NK-92 (cell line): ENCODE data around the gene KNL1.
"Not testable (repeated sequence)": the region's sequence is repeated elsewhere in the genome, so short reads cannot be mapped to it uniquely, and the experiment has no call there.

ENCODE experiments used
- DNase-seq: peaks from one replicate; lab custom pipeline; 2025; ENCODE audit not compliant: unreplicated experiment; lab: John Stamatoyannopoulos, UW

KNL1 gene, protein sequence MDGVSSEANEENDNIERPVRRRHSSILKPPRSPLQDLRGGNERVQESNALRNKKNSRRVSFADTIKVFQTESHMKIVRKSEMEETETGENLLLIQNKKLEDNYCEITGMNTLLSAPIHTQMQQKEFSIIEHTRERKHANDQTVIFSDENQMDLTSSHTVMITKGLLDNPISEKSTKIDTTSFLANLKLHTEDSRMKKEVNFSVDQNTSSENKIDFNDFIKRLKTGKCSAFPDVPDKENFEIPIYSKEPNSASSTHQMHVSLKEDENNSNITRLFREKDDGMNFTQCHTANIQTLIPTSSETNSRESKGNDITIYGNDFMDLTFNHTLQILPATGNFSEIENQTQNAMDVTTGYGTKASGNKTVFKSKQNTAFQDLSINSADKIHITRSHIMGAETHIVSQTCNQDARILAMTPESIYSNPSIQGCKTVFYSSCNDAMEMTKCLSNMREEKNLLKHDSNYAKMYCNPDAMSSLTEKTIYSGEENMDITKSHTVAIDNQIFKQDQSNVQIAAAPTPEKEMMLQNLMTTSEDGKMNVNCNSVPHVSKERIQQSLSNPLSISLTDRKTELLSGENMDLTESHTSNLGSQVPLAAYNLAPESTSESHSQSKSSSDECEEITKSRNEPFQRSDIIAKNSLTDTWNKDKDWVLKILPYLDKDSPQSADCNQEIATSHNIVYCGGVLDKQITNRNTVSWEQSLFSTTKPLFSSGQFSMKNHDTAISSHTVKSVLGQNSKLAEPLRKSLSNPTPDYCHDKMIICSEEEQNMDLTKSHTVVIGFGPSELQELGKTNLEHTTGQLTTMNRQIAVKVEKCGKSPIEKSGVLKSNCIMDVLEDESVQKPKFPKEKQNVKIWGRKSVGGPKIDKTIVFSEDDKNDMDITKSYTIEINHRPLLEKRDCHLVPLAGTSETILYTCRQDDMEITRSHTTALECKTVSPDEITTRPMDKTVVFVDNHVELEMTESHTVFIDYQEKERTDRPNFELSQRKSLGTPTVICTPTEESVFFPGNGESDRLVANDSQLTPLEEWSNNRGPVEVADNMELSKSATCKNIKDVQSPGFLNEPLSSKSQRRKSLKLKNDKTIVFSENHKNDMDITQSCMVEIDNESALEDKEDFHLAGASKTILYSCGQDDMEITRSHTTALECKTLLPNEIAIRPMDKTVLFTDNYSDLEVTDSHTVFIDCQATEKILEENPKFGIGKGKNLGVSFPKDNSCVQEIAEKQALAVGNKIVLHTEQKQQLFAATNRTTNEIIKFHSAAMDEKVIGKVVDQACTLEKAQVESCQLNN (N-terminal part only)

GRCh38 chr15:40593588-40594428 is at the start of gene KNL1:
Gene KNL1 (plus strand): TSS chr15:40594249. CDS start chr15:40602932, 8,683 bp downstream.
- peak; percentile 41 for DNase-seq

DNA sequence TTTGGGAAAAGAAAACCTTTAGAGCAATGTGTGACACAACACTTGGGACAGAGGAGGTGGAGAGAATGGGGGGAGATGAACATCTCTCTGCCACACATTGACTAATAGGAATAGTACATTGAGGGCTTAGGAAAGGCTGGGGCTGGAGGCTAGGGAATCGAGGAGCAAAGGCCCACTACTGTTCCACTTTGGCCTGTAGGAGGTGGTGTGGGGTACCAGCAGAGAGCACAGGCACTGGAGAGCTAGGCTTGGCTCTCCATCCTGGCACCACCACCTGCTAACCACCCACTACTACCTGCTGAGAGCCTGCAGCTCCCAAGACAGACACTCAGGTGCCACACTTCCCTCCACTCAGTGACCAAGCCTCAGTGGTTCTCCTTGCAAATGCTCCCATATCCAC is 48.6 kb upstream of the KNL1 start:
- DNase-seq = no peak

- DNase-seq = no peak
These were observed 45.4 kb upstream of the KNL1 start for GRCh38 chr15:40548610-40549009.

DNA sequence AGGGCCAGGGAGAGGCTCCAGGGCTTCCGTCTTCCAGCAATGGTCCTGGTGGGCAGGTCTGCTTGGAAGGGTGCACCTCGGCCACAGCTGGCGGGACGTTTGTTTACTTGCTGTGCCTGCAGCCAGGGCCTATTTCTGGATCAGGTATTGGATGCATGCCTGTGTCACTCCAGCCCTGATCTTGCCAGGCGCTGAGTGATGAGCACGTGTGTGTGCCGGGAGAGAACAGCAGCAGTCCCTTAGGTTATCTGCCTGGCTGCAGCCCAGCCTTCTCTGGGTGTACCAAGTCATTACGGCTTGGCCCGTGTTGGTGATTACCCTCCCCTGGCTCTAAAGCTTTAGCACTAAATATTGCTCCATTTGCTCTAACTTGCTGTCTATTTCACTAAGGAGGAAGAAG is 44.2 kb upstream of the KNL1 start:
- no peak for DNase-seq

DNA sequence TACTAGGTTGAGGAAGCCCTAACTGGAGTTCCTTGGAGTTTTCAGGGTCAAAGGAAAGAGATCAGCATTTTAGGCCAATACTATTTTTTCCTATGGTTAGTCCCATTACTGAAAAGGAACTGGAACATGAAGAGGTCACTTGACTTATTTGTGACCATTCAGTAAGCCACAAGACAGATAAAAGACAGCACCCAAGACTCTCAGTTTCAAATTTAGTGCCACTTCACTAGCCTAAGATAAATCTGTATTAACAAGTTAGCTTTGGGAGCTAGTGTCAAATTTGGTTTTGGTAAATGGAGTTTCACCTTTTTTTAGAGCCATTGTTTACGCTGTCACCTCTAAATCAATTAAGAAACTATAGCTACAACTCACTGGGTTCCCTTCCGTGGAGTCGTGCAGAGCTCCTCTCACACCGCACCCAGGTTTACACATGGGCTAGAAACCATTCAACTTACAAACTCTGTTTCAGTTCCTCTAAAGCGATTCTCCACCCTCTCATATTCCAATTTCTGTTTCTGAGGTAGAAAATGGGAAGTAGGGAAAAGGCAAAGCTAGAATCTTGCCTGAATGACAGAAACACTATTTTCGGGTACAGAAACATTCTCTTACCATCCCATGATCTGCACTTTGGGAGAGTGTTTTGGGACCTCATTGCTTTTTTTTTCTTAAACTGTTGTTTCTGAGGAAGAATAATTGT is 43.6 kb upstream of the KNL1 start:
- no peak for DNase-seq

DNA sequence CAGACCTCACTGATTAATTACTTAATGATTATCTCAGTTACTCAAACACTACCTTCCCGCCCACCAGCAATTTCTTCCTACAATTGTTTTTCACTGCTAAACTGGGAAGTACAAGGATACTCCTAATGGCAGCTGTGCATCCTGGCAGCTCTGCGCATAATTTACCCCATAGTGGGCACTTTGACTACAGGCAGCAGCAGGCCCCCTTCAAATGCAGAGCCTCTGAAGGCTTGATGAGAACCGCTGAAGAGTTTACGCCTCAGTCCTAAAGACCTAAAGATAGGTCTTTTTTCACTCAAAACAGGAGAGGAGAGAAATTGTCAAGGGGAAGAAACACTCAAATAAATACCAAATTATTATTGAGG is 39.9 kb upstream of the KNL1 start:
- DNase-seq = no peak

- DNase-seq = no peak
These were observed 38.2 kb upstream of the KNL1 start for GRCh38 chr15:40555876-40556275.

DNA sequence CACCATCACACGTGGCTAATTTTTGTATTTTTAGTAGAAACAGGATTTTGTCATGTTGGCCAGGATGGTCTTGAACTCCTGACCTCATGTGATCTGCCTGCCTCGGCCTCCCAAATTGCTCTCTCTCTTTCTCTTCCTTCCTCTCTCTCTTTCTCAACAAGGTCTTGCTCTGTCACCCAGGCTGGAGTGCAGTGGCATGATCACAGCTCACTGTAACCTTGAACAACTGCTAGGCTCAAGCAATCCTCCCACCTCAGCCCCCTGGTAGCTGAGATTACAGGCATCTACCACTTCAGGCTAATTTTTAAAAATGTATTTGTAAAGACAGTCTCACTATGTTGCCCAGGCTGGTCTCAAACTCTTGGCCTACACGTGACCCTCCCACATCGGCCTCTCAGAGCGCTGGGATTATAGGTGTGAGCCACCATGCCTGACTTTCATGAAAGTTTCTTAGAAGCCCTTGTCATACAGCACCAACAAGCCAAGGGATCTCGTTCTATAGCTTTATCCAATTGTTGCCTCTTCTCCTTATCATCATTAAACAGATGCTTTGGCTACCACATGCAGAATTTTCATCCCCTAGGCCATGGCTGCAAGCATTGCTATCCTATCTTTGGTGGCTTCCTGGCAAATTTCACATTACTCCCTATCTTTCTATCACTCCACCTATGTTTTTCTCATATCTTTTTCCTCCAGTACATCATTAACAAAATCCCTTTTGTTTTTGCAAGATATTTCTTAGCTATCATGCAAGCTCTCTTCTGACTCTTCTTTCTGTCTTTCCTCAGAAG is 34.9 kb upstream of the KNL1 start:
- no peak for DNase-seq

GRCh38 chr15:40562691-40563090 is 31.4 kb upstream of the KNL1 start:
- no peak for DNase-seq

DNA sequence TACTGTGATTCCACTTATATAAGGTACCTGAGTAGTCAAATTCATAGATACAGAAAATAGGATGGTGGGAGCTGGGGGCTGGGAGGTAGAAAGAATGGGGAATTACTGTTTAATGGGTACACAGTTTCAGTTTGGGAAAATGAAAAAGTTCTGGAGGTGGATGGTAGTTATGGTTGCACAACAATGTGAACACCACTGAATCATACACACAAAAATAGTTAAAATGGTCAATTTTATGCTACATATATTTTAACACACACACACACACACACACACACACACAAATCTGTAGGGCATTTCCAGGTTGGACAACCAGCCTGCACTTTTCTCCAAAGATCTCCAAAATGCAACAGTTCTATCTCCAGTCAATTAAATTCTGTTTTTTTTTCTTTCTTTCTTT is 30.6 kb upstream of the KNL1 start:
- DNase-seq = no peak

- peak; percentile 56 for DNase-seq
These were observed 29.3 kb upstream of the KNL1 start, which contains the start of gene CCDC32 for GRCh38 chr15:40564591-40565332. Gene CCDC32 (minus strand): TSS chr15:40565042. CDS start chr15:40563015, 2,027 bp downstream.

GRCh38 chr15:40565333-40566238 is 28.5 kb upstream of the KNL1 start:
- DNase-seq = no peak

GRCh38 chr15:40567111-40567510 is 26.9 kb upstream of the KNL1 start:
- DNase-seq = no peak

GRCh38 chr15:40569129-40569953 is 24.7 kb upstream of the KNL1 start, which contains the start of gene RPUSD2:
Gene RPUSD2 (plus strand): TSS chr15:40569299. CDS start chr15:40569338, 39 bp downstream.
- peak; percentile 57 for DNase-seq

- no peak for DNase-seq
These were observed 18.9 kb upstream of the KNL1 start for GRCh38 chr15:40575113-40575512.

DNA sequence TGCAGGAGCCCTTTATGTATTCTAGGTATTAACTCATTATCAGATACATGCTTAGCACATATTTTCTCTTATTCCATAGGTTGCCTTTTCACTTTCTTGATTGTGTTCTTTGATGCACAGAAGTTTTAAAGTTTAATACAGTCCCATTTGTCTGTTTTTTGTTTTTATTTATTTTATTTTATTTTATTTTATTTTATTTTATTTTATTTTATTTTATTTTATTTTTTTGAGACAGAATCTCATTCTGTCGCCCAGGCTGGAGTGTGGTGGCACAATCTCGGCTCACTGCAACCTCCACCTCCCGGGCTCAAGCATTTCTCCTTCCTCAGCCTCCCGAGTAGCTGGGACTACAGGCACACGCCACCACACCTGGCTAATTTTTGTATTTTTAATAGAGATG is 17.1 kb upstream of the KNL1 start:
- not testable (repeated sequence) for DNase-seq
